ENCODE data around the gene DTWD2.
"Not testable (repeated sequence)": the region's sequence is repeated elsewhere in the genome, so short reads cannot be mapped to it uniquely, and the experiment has no call there.

- TF ChIP-seq EP300 (conservative IDR thresholded peaks at IDR 0.05; ENCODE audit: poor library complexity, severe bottlenecking); POLR2AphosphoS5 (IDR thresholded peaks at IDR 0.05): not testable (repeated sequence)
Observed at GRCh38 chr5:118973779-118974445, 14.4 kb downstream of the DTWD2 start.

All from neural cell (in vitro differentiated cells).